GM18951 (cell line): ENCODE data around the gene KRT85.

Experiments used
- POLR2A ChIP-seq: IDR thresholded peaks from 4 replicates; pipeline ENCODE4 v1.6.1; 2011; ENCODE audit warnings: mild to moderate bottlenecking; ENCODE audit not compliant: insufficient read length, insufficient read depth; ENCODE audit errors: extremely low read depth
- in situ Hi-C: fragments of 300-500 bp; cut with MboI; formaldehyde crosslinking; loops from one replicate; pipeline ENCODE4 v1.12.0; 2022; ENCODE audit warnings: low sequenced_read_pairs, mixed read lengths, inconsistent platforms; ENCODE audit not compliant: unreplicated experiment

KRT85 gene

DNA sequence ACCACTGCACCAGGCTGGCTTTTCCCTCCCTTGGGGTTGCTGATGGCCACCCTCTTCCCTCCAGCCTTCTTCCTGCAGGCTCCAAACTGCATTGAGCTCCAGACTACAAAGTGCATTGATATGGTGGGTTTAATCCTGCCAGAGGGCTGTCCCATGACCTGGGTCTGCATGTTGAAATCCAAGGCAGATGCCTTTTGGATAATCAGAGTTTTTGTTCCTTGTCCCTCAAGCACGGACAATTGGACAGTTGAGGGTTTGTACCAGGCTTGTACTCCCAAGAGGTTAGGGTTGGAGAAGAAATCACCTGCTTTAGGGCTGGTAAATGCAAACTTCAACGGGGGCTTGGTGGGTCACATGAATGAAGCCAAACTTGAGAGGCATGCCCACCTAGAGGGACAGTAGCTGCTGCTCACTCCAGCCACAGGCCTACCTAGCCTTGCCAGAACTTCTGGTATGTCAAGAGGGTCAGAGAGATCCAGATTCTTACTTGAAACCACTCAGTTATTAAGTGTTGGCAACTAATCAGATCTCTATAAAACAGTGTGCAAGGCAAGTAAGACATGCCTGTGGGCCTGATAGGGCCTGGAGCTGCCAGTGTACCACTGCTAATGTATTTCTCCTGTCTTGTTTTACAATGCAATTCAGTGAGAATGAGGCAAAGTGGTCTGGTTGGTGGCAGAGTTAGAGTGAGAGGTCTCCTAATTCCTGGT lies 24.3 kb downstream of the KRT85 start:
- in situ Hi-C loops = no loop called here
- TF ChIP-seq POLR2A = no peak

- in situ Hi-C loops = no loop called here
- no peak for TF ChIP-seq POLR2A
Measured at GRCh38 chr12:52341066-52341580, 26.2 kb downstream of the KRT85 start.

DNA sequence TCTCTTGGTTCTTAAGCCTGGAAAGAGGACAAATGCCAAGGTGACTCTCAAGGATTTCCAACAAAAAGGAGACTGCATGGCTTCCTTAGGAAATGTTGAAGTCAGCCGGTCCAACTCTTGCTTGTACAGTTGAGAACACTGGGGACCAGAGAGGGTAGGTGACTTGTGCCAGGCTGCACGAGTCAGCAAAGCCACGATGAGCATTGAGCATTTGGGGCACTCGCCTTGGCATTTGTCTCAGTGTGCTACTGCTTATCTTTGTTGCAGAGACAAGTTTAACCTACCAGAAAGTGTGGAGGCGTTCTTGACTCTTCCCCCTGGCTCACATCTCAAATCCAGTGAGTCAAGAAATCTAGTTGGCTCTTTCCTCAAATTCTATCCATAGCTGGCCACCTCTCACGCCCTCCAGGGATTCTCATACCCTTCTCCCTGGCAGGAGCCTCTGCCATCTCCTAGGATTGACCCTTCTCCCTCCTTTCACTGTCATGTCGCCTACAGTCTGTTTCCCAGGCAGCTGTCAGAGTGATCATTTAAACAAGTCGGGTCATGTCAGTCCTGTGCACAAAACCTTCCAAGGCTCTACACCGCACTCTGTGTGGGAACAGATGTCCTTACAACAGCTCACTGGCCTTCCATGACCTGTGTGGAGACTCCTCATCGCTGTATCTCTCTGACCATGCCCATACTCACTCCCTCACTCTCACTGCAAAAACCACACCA lies 28.9 kb downstream of the KRT85 start:
- in situ Hi-C loops = no loop called here

DNA sequence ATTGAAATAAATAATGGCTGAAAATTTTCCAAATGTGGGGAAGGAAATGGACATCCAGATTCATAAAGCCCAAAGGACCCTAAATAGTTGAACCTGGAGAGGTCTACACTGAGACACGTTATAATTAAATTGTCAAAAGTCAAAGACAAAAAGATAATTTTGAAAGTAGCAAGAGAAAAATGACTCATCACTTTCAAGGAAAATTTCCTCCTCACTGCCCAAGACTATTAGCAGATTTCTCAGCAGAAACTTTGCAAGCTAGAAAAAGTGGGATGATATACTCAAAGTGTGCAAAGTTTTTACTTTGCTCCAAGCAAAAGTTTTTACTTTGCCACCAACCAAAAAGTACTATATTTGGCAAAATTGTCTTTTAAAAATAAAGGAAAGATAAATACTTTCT lies 30.2 kb downstream of the KRT85 start:
- TF ChIP-seq POLR2A = no peak
- in situ Hi-C loops = no loop called here

More for the DNA sequence above, 28.9 kb downstream of the KRT85 start:
- no peak for TF ChIP-seq POLR2A

DNA sequence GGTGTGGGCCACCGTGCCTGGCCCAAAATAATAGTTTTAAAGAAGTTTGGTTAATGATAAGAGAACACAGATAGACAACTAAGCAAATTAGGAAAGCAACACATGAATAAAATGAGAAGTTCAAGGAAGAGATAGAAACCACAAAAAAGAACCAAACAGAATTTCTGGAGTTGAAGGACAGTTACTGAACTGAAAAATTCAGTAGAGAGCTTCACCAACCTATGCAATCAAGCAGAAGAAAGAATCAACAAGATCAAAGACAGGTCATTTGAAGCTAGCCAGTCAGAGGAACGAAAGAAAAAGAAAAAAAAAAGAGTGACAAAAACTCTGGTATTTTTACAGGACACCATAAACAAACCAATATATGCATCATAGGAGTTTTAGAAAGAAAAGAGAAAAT lies 30.6 kb downstream of the KRT85 start:
- TF ChIP-seq POLR2A = no peak
- in situ Hi-C loops = no loop called here

DNA sequence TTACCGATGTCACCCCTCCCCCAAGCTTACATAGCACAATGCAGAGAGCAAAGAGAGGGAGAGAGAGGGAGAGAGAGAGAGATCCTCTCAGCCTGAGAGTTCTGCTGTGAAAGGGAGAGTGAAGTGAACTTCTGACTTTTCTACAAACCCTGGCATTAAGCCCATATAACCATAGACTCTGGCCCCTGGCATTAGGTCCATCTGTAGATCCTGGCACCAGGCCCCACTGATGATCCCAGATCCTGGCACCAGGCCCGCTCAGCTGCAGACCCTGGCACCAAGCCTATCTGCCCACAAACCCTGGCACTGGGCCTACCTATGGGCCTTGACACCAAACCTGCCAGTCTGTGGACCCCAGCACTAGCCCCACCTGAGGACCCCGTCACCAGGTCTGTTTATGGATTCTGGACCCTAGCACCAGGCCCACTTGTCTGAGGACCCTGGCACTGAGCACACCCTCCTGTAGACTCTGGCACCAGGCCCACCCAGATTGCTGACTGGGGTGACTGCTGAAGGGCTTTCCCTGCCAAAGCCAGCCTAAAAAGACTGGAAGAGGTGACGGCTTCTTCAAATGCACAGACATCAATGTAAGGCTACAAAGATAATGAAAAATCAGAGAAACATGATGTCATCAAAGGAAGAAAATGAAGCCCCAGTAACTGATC lies 31.6 kb downstream of the KRT85 start:
- in situ Hi-C loops = no loop called here
- no peak for TF ChIP-seq POLR2A

DNA sequence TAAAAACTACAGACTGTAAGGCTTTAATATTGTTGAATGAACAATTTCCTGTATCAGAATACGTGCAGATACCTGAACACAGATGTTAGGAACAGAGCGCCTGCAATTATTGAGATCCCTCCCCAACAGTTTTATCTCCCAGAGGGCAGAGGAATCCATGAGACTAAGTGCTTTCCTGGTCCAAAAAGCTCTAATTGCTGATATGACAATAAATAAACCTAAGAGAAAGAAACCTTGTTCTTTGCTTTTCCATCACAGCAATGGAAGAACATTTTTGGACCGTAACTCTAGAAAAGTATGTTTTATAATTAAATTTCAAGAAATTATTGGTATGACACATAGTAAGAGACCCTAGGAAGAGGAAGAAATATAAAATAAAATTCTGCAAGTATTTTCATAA lies 33.1 kb downstream of the KRT85 start:
- TF ChIP-seq POLR2A = no peak
- in situ Hi-C loops = no loop called here

DNA sequence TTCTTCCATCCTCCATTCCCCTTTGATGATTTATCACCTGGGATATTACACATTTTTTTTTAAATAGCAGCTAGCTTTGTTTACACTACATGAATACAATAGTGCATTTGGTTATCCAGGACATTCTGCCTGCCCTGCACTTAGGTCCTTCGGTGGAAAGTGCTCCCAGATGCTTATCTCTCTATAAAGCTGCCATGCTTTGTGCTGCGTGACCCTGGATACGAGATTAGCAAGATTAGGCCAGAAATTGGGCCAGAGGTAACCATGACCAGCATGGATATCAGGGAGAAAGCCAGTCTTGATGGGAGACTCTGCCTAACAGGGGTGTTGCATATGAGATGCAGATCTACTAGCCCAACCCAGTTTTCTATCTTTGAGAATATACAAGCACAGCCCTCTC lies 34.0 kb downstream of the KRT85 start:
- TF ChIP-seq POLR2A = no peak
- in situ Hi-C loops = no loop called here

DNA sequence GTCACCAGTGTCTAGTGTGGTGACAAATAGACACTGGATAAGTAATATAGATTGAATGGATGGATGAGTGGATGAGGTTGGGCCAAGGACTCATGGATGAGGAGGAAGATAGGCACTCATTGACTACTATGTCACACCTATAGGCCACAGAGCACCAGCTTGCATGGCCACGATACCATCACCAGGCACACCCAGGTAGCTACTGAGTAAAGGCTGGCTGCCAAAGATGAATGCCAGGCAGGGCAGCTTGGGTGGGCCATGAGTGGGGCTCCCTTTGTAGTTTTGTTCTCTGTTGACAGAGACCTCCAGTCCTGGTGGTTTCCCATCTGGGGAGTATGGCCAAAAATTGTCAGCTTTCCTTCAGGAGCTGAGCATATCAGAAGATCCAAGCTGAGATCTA lies 34.9 kb downstream of the KRT85 start:
- no peak for TF ChIP-seq POLR2A
- in situ Hi-C loops = no loop called here

- no peak for TF ChIP-seq POLR2A
- in situ Hi-C loops = no loop called here
Measured at GRCh38 chr12:52331833-52332232, 35.4 kb downstream of the KRT85 start.

- TF ChIP-seq POLR2A = no peak
- in situ Hi-C loops = no loop called here
Measured at GRCh38 chr12:52331039-52331438, 36.2 kb downstream of the KRT85 start.

GRCh38 chr12:52327830-52328500 lies 39.3 kb downstream of the KRT85 start:
- in situ Hi-C loops = no loop called here

DNA sequence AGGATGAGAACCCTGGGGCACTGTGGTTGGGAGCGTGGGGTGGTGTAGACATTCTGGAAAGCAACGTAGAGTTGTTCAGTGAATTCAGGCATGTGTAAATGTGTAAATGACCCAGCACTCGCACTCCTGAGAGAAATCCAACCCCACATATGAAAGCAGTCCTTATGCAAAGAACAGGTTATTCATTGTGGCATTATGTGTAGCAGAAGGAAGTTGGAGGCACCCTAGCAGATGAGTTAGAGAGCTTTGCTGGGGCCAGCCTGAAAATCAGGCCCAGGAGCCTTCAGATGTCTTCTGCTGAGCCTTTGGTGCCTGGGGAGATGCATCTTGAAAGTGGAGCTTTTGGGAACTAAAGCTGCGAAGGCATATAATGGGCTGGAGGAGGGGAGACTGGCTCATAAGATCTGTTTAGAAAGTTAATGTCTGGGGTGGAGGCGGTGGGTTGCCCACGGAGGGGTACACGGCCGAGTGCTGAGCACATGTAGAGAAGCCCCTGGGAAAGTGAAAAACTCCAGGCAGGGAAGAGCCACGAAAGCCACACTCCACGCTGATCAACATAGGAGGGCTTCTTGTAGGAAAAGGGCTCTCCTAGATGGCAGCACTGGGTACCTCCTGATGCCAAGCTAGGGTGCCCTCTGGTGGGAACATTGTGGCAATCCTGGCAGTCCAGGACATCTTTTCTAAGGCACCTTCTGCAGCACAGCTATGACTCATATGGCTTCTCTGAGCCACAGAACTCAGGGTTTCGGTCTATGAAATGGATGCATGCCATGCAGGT lies 40.0 kb downstream of the KRT85 start:
- in situ Hi-C loops = no loop called here
- TF ChIP-seq POLR2A = no peak

More at GRCh38 chr12:52327830-52328500, 39.3 kb downstream of the KRT85 start:
- no peak for TF ChIP-seq POLR2A

GRCh38 chr12:52324153-52324444 lies 43.2 kb downstream of the KRT85 start:
- TF ChIP-seq POLR2A = no peak

More at GRCh38 chr12:52324153-52324444, 43.2 kb downstream of the KRT85 start:
- in situ Hi-C loops = no loop called here
